ENCODE results near the gene IL23A.
"Not testable (repeated sequence)": the region's sequence is repeated elsewhere in the genome, so short reads cannot be mapped to it uniquely, and the experiment has no call there.

IL23A gene

DNA sequence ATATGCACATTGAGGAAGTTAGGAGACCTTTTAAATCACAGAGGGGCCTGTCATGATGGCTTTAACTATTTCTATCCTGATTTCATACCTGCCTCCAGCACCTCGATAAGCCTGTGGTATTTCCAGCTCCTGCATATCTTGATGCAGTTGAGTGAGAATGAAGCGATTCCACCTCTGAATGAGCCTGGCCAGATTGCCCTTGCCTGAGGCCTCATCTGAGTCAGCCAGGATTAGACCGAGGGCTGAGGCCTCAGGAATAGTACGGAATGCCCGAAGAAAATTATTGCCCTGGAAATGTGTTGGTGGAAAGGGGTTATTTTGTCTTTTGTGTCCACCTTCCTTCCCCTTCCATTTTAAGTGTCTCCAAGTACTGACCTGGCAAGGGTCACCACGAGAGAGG is 14.5 kb upstream of the IL23A start:
- FAIRE-seq, result no peak
- DNase-seq (ENCODE audit: insufficient read length, low spot score), result no peak

DNA sequence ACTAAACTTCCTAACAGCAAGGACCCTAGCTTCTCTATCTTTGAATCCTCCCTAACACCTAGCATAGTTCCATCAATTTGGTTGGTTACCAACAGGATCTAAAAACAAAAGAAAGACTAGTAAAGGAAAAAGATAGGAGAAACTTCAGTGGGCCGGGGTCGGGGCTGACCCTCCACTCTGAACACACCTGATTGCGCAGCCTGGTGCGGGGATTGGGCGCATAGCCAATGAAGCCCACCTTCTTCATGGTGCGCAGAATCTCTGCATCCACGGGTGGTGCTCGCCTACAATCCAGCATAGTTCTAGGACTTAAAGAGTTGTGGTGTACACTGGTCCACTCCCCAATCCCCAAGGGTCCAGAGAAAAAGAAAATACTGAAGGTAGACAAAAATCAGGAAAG is 12.6 kb upstream of the IL23A start:
- no peak for FAIRE-seq

GRCh38 chr12:56326533-56326932 is 12.2 kb upstream of the IL23A start:
- no peak for FAIRE-seq
- DNase-seq (ENCODE audit: insufficient read length, low spot score), result no peak

More for the DNA sequence above, 12.6 kb upstream of the IL23A start:
- DNase-seq (ENCODE audit: insufficient read length, low spot score), result no peak

- no peak for FAIRE-seq
Observed at GRCh38 chr12:56330936-56331490, 7.7 kb upstream of the IL23A start.

GRCh38 chr12:56332512-56333196 is 6.0 kb upstream of the IL23A start:
- DNase-seq (ENCODE audit: insufficient read length, low spot score), result no peak
- no peak for FAIRE-seq

More at GRCh38 chr12:56330936-56331490, 7.7 kb upstream of the IL23A start:
- no peak for DNase-seq (ENCODE audit: insufficient read length, low spot score)

- no peak for FAIRE-seq
Observed at GRCh38 chr12:56333197-56333678, 5.4 kb upstream of the IL23A start.

DNA sequence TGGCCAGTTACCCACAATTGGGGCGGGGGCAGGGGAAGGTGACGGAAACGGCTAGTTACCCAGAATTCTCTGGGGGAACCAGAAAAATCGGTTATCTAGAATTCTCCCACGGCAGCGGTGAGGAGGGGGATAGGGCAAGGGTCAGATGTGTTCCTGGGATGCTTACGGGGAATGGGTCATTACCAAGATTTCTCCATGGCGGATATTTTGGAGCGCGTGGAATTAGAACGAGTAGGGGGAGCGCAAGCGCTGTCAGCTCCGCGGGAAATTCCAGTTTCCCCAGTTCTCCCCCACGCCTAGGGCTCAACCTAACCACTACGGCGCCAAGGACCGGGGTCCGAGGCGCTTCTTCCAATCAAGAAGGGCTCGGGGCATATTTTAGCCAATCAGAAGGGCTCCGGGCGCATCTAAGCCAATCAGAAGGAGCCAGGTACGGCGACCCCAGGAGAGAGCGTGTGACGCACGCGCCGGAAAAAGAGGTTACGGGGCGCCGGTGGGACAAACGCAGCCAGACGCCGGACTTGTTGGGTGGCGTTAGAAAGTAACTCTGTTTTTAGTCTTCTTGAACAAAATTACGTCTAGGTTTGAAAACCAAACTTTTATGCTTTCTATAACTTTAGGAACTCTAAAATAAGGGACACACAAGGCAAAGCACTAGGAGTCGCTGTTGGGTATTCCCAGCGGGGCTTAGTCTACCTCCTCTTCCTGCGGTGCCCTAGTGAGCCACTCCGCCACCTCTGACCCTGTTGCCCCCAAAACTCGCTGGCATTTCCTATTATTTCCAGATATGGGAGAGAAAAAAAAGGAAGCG is 4.8 kb upstream of the IL23A start, which contains the start of gene PAN2:
PAN2 (minus strand) TSS at position 322 of the 811 bp plus-strand sequence. CDS start 906 bp downstream, outside the sequence.
- DNase-seq (ENCODE audit: insufficient read length, low spot score), result peak; percentile 99
- FAIRE-seq, result no peak

More at GRCh38 chr12:56333197-56333678, 5.4 kb upstream of the IL23A start:
- DNase-seq (ENCODE audit: insufficient read length, low spot score), result no peak

DNA sequence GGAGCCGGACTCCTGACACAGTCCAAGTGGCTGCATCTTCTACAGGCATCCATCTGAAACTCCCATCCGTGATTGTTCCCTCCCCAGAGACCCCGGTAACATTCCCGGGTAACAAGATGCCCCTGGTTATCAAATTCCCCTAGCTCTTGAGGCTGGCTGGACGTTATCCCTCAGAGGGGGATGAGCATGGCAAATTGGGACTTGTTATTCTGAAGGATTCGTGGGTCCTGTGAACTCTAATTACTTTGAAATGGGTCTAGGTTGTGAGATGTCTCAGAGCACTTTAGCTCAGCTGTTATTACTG is 4.2 kb upstream of the IL23A start:
- no peak for DNase-seq (ENCODE audit: insufficient read length, low spot score)
- no peak for FAIRE-seq

- not testable (repeated sequence) for FAIRE-seq; DNase-seq (ENCODE audit: insufficient read length, low spot score)
Observed at GRCh38 chr12:56335527-56335926, 3.2 kb upstream of the IL23A start.

- FAIRE-seq (no peak), DNase-seq (ENCODE audit: insufficient read length, low spot score) (no peak)
Observed at GRCh38 chr12:56336361-56337167, 2.1 kb upstream of the IL23A start.

DNA sequence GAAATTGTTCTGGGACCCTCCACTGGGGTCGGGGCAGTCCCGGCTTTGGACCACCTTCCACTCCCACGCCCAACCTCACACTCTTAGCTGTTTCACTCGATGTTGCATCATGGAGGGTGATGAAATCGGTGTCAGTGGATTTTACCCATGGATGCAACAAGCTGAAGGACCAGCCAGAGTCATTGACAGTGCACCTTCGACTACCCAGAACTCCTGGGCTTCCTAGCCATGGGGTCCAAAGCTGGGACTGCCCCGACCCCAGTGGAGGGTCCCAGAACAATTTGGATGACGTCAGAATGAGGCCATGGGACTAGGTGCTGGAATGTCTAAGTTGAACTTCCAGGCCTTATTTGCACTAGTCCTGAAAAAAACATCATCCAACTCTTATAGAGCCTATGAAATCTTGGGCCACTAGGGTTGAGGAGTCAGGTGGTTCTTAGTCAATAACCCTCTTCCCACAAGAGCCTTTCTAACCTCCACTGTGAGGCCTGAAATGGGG is 882 bp upstream of the IL23A start:
- DNase-seq (ENCODE audit: insufficient read length, low spot score), result no peak
- no peak for FAIRE-seq

DNA sequence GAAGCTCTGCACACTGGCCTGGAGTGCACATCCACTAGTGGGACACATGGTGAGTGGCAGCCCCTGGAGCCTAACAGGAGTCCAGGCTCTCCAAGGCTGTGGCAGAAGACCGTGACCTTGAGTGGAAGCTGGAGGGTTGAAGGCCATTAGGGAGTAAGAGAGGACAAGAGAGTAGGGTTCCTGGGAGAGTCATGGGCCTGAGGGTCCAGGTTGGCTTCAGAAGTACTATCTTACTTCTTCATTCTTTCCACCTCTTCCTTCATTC is 406 bp downstream of the IL23A start:
- FAIRE-seq (no peak), DNase-seq (ENCODE audit: insufficient read length, low spot score) (no peak)

- FAIRE-seq, result no peak
- DNase-seq (ENCODE audit: insufficient read length, low spot score), result no peak
Observed at GRCh38 chr12:56341616-56342015, 2.9 kb downstream of the IL23A start.

- not testable (repeated sequence) for DNase-seq (ENCODE audit: insufficient read length, low spot score); FAIRE-seq
Observed at GRCh38 chr12:56342290-56342689, 3.6 kb downstream of the IL23A start.

GRCh38 chr12:56346675-56347074 is 8.0 kb downstream of the IL23A start:
- DNase-seq (ENCODE audit: insufficient read length, low spot score), result no peak
- FAIRE-seq, result no peak

DNA sequence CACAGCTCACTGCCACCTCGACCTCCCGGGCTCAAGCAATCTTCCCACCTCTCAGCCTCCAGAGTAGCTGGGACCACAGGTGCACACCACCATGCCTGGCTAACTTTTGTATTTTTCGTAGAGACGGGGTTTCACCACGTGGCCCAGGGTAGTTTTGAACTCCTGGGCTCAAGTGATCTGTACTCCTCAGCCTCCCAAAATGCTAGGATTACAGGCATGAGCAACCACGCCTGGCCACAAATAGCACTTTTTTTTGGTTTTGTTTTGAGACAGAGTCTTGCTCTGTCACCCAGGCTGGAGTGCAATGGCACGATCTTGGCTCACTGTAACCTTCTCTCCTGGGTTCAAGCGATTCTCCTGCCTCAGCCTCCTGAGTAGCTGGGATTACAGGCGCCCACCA is 8.6 kb downstream of the IL23A start:
- FAIRE-seq, result peak; percentile 28
- DNase-seq (ENCODE audit: insufficient read length, low spot score), result not testable (repeated sequence)

DNA sequence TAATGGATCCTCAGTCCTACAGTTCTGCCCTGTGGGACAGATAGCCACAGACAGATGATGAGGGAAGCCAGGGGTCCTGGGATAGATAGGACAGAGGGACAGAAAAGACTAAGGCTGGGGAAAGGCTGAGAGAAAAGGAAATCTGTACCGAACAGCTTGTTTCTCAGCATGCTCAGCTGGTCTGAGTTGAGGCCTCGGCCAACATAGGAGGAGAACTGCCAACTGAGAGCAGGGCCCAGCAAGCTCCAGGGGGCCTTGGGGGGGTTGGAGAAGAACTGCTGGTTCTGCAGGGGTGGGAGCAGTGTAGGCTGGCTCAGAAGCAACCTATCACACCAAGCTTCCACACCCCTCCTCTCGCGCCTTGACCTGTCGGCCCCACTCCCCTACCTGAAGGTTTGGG is 10.1 kb downstream of the IL23A start:
- DNase-seq (ENCODE audit: insufficient read length, low spot score) (no peak), FAIRE-seq (no peak)

DNA sequence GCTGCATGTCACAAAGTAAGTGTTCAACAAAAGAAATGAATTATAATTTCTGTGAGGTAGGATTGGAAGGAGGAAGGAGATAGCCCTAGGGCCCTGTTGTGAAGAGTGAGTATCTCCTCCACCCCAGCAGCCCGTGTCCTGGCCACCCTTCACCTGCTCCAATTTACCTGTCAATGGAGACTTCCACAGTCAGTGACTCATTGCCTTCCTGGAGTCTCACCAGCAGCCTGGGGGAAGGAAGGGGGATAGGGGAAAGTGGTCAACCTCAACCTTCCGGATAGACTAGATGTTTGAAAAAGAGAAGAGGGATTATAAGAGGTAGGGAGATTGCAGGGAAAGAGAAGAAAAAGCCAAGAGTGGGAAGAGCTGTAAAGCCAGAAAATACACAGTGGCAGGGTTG is 12.0 kb downstream of the IL23A start:
- no peak for FAIRE-seq
- no peak for DNase-seq (ENCODE audit: insufficient read length, low spot score)

- DNase-seq (ENCODE audit: insufficient read length, low spot score) (no peak), FAIRE-seq (no peak)
Observed at GRCh38 chr12:56351325-56351724, 12.6 kb downstream of the IL23A start.

- peak; percentile 31 for FAIRE-seq
Observed at GRCh38 chr12:56358836-56359532, 20.3 kb downstream of the IL23A start.

More at GRCh38 chr12:56358836-56359532, 20.3 kb downstream of the IL23A start:
- peak; percentile 31 for DNase-seq (ENCODE audit: insufficient read length, low spot score)

Data from HTR-8/SVneo (cell line).